HG02759 (cell line): Measurements from ENCODE around the gene LCNL1.
"Not testable (repeated sequence)": the region's sequence is repeated elsewhere in the genome, so short reads cannot be mapped to it uniquely, and the experiment has no call there.

Source experiments
- ATAC-seq: cut with Tn5 transposase; IDR thresholded peaks from one replicate; pipeline ENCODE4 v1.9.1; 2021; ENCODE audit warnings: mild to moderate bottlenecking, moderate library complexity; ENCODE audit not compliant: unreplicated experiment

Gene LCNL1

DNA sequence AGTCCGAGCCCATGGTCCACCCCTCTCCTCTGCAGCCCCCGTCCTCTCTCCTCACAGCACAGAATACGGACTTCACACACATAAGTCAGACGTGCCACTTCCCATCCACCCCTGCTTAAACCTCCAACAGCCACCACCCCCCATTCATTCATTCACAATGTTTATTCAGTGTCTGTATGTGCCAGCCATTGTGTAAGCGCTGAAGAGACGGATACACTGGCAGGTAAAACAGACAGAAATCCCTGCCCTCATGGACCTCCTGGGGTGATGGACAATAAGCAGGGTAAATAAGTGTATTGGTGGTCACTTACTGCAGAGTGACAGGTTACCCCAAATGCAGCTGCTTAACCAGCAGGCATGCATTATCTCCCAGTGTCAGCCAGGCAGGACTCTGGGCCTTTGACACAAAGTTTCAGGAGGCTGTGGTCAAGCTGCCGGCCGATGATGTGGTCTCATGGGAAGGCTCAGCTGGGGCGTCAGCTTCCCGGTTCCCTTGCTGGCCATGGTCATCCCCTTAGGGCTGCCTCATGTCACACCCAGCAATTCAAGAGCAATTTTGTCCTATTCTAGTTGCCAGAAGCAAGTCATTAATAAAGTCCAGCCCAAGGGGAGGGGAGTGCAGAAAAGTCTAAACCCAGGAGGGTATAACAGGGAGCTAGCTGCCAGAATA is 7.6 kb downstream of the LCNL1 start:
- ATAC-seq, result no peak

DNA sequence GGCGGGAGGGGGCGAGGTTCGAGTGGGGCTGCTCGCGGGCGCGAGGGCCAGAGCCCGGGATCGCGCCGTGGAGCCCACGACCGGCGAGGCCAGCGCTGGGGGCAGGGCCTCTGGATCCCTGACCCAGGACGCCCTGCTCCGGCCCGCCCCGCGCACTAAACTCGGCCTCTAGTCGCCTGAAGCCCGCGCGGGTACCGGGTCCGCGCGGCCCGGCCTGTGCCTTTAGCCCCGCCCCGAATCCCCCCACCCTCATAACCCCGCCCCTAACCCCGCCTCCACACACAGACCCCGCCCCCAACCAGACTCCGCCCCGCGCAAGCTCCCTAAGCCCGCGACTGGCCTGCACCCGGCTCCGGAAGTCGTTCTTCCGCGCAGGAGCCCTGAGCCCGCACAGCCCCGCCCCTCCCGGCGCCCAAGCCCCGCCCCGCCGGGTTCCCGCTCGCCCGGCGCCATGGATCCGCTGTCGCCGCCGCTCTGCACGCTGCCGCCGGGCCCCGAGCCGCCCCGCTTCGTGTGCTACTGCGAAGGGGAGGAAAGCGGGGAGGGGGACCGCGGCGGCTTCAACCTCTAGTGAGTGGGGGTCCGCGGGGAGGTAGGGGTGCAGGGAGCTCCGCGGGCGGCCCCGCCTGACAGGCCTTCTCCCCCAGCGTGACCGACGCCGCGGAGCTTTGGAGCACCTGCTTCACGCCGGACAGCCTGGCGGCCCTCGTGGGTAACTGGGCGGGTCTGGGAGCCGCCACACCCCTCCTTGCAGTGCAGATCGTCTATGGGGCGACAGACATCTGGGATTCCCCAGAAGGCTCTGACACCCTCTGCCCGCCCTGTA is 9.4 kb downstream of the LCNL1 start, which contains the start of gene PAXX:
TSS of gene PAXX (plus strand) at position 430 of the 826 bp plus-strand sequence. CDS start at position 452, 22 bp downstream.
- peak; percentile 93 for ATAC-seq

DNA sequence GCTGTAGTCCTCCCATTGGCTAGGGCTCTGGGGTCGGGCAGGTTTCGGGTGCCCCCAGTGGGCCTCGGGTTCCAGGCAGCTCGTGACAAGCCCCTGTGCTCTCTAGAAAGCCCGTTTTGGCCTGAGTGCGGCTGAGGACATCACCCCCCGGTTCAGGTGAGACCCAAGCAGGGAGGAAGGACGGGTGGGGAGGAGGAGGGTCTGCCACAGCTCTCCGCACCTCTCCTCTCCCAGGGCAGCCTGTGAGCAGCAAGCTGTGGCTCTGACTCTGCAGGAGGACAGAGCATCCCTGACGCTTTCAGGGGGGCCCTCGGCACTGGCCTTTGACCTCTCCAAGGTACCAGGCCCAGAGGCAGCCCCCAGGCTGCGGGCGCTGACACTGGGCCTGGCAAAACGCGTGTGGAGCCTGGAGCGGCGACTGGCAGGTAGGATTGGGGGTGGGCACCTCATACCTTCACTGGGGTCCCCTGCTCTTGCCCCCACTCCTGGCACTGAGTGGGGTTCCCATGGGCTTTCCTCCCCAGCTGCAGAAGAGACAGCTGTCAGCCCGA is 10.1 kb downstream of the LCNL1 start:
- ATAC-seq, result no peak

DNA sequence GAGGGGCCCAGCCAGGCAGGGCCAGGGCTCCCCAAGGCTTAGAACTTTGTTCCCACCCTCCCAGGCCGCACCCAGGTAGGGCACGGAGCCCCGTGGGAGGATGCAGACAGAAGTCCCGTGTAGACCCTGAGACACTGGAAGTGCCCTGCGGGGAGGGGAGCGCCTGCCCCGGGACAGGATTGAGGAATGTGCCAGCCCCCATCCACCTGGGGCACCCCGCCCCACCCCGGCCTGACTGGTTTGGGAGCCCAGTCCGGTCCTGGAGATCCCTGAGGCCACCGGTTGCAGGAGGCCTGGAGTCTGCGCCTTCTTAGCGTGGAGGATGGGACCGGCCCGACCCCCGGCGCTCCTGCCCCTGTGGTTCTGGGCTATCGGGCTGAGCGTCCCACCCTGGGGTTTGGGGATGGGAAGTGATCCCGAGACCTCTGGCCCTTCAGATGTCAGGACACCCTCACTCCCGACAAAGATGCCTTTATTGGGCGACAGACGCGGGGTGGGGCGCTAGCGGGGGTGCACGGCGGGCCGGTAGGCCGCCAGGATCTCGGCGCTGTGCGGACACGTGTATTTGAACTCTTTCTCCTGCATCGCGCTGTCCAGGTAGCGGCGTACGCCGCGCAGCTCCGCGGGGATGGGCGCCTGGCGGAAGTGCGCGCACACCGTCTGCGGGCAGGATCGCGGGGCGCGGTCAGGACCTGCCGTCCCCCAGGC is 11.5 kb downstream of the LCNL1 start:
- ATAC-seq, result no peak

DNA sequence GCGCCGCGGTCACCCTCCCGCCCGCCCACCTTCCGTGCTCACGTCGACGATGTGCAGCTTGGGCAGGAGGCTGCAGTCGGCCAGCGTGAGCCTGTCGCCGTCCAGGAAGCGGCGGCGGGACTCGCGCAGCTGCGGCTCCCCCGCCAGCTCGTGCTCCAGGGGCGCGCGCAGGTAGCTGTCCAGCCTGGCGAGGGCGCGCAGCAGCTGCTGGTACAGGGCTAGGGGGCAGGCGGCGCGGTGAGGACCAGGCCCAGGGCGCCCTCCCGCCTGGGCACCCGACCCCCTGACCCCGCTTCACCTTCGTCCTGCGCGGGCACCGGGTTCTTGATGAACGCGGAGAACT is 12.1 kb downstream of the LCNL1 start:
- ATAC-seq, result no peak

DNA sequence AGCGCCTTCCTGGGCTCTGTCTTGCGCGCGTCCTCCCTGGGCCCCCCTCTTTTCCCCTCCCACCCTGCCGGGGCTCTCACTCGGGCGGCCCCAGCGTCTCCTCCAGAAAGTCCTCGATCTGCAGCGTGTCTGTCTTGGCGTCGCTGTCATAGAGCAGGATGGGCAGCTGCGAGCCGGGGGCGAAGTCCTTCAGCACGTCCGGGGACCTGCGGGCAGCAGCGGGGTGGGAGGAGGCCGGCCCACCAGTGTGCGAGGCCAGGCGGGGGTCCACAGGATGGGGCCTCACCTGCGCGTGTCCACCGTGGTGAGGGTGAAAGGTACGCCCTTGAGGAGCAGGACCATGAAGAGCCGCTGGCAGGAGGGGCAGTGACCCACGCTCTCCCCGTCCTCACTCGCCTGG is 12.6 kb downstream of the LCNL1 start:
- no peak for ATAC-seq

DNA sequence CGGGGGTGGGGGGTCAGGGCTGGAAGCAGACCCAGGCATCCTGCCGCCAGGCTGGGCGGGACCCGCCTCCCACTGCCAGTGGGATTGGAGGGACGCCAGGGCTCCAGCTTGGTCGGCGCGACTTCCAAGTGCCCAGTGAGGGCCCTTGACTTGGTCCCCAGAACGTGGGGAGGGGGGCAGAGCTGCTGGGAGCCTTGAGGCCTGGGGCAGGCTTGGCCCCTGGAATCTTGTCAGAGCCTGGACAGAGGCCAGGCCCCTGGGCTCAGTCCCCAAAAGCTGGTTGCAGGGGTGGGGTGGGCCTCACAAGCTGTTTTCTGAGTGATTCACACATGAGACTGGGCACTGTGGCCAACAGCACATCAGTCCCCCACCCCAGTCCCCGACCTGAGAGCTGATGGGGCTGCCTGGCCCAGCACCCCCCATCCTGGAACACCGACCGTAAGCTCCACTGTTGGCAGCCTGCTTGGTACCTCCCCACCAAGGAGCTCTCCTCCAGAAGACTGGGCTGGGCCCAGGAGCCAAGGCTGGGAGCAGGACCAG is 13.0 kb downstream of the LCNL1 start:
- no peak for ATAC-seq

DNA sequence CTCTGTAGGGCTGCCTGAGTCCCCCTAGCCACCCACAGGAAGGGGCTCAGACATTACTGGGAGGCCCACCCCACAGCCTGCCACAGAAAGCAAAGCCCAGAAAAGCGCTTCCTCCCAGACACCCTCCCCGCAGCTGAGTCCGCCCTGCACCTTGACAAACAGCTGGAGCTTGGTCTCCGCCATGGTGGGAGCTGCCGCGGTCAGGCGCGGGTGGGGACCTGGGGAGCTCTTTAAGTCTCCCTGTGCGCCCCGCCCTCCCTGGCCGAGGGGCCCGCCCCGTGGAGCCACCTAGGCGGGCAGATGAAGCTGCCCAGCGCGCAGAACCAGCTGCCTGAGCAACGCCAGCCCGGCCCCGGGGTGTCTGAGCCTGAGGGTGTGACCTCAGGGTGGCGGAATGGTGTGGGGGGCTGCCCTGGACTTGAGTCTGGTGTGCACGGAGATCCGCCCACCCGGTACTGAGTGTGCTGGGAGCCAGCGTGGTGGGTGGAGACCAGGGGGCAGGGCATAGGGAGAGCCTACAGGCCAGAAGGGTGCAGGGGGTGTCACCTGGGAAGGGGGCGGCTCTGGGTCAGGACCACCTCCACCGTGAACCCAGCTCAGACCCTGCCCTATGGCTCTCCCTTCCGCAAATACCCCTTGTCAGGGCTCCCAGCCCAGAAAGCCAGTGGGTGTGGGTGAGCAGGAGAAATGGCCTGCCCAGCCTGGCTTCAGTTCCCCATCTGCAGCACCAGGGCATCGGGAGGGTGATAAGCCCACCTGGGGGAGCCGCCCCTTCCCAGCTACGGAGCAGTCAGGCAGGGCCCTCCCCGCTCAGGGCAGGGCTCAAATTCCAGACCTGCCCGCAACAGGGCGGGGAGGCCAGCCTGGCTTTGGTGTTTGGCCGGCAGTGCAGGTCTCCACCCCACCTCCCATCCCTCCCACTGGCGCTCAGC is 13.8 kb downstream of the LCNL1 start, which contains the start of gene CLIC3:
TSS of gene CLIC3 (minus strand) at position 208 of the 932 bp plus-strand sequence. CDS start at position 183, 25 bp downstream.
- no peak for ATAC-seq

DNA sequence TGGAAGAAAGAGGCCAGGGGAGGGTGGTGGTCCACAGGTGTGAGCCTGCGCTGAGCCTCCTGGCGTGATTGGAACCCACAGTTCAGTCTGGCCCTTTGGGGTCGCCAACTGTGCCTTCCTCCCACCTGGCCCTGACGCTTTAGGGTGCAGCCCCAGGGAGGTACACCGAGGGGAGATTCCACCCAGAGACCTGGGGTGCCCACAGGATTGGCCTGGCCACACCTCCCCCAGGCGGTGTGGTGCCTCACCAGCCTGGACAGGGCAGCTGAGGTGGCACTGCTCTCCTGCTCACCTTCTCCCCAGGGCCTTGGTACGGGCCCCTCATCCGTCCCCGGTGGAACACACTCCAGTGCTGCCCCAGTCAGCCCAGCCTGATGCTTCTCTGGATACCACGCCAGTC is 14.6 kb downstream of the LCNL1 start:
- no peak for ATAC-seq

DNA sequence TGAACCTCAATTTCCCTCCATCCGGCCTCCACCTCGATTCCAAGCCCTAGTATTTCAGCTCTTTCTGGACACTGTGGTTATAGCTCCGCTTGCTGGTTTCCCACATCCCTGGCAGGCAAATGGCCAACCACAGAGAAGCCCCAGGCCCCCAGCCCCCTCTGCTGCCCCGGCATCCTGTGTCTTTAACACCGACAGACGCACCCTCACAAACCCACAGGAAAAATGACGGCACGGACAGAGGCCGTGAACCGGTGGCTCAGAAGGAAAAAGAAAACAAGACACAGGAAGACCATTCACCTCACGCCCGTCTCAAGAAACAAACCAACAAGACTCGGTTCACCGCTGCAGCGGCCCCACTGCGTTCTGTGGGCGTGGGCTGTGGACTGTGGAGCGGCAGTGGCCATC is 15.0 kb downstream of the LCNL1 start:
- ATAC-seq, result no peak

DNA sequence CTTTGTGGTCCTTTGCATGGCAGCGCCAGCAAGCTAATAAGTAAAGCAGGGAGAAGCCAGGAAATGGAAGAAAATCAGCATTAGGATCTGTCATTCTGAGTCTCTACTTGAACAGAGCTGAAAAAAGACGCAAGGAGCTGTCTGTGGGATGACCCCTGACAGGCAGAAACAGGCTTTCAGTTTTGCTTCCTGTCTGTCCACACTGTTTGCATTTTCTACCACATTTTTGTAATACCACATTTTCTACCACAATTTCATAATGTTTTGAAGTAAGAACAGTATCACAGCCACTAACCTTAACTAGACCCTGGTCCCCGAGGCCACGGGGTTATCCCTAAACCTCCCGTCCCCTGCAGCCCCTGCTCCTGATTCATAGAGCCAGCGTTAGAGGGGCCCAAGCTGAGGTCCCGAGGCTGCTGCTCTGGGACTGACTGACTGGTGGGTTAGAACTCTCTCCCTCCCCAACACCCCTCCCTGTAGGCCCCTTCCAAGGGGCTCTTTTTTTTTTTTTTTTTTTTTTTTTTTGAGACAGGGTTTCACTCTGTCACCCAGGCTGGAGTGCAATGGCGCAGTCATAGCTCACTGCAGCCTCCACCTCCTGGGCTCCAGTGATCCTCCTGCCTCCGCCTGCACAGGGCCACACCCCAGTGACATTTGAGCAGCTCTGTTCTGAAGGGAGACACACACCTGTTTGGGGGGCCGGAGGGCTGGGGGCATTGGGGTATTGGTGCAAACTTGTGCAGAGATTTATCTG is 17.6 kb downstream of the LCNL1 start:
- peak; percentile 73 for ATAC-seq

DNA sequence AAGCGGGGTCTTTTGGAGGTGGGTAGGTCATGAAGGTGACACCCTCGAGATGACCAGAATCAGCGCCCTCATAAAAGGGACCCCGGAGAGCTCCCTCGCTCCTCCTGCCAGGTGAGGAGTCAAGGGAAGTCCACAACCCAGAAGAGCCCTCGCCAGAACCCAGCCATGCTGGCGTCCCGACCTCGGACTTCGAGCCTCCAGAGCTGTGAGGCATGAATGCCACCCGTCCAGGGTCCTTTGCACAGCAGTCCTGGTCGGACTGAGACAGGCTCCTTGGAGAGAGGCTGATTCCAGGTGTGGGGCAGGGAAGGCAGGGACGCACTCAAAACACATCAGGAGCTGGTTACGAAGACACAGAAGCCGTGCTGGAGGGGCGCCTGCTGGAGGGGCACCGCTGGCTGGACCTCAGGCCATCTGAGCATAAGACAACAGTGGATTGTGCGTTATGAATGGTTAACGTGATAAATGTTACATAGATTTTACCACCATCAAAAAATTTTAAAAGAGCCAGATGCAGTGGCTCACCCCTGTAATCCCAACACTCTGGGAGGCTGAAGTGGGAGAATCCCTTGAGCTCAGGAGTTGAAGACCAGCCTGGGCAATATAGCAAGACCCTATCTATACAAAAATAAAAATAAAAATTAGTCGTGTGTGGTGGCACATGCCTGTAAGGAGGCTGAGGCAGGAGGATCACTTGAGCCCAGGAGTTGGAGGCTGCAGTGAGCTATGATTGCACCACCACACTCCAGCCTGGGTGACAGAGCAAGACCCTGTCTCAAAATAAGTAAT is 19.3 kb downstream of the LCNL1 start:
- ATAC-seq, result no peak

DNA sequence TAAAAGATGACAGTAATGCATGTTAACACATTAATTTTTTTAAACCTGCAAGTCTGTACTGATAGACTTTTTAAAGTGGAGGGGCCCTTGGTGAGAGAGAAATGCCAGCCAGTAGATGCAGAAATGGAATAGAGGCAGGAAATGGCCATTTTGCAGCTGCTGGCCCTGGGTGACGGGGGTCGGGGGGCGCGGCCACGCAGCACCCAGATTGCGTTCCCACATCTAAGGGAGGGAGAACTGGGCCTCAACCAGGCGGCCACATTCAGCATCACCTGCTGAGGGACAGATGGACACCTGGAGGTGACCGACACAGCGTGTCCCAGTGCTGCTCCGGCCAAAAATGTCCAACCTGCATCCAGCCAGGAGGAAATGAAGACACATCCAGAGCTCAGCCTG is 19.9 kb downstream of the LCNL1 start:
- no peak for ATAC-seq

DNA sequence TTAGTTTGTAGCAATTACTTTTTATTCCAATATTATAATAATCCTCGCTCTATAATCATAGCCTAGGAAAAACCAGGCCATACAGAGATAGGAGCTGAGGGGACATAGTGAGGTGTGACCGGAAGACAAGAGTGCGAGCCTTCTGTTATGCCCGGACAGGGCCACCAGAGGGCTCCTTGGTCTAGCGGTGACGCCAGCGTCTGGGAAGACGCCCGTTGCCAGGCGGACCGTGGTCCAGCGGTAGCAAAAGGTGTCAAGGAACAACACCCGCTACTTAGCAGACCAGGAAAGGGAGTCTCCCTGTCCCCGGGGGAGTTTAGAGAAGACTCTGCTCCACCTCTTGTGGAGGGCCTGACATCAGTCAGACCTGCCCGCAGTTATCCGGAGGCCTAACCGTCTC is 21.5 kb downstream of the LCNL1 start:
- not testable (repeated sequence) for ATAC-seq

DNA sequence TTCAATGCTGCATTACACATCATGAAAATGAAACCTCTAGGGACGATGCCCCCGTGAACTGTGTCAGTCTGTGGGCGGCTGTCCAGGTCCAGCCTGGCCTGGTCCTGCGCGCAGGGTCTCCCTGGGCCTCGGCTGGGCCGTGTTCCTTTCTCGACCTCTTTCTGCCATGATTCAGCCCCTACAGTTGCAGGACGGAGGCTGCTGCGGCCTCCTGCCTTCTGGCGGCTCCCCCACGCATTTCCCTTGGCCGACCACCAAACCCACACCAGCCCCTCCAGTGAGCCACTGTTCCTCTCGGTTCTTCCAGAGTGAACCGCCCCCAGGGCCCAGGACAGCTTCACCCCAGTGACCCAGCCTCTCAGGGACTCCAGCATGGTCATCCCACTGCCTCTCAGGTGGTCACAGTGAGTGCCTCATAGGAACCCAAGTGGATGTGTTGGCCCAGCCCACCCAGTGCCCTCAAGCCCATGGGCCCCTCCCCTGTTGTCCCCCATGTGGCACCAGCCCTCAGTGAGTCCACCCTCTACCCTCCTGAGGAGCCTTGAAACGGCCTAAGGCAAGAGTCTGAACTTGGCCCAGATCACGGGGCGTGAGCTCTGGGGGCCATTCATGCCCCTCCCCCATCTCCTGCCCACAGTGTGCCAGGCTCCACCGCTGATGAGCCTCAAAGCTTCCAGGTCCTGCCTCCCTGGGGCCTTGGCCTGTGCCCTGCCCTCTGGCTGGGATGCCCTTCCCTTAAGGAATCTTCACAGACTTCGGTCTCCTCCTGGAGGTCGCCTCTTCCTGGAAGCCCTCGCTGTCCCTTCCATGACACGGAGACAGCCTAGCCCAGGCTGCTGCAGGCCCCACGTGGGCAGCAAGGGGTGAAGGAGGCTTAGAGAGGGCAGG is 23.6 kb downstream of the LCNL1 start:
- no peak for ATAC-seq

DNA sequence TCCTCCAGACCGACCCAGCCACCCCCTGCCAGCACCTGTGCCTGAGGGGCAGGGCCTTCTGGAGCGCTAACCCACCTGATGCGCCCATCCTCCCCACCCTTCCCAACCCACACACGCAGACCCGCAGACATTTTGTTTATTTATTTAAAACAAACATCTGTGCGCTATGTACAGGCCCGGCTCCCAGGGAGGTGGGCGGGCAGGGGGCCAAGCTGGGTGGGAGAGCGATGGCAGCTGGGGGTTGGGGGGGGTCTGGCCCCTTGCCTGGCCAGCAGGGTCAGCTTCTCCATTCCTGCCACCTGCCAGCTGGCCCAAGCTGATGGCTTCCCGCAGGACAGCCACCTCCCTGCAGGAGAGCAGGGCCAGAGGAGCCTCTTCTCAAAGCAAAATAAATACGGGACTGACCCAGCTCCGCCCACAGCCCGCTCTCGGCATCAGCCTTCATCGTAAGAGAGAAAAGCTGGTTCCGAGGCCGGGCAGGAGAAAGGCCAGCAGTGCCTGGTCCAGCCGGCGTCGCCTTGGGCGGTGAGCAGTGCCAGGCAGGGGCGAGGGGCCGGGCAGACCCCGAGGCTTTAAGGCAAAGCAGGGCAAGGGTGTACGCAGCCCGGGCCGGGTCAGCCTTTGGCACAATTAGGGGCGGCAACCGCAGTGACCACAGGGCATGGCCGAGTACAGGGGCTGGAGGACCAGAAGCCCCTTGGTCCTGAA is 24.5 kb downstream of the LCNL1 start:
- no peak for ATAC-seq

DNA sequence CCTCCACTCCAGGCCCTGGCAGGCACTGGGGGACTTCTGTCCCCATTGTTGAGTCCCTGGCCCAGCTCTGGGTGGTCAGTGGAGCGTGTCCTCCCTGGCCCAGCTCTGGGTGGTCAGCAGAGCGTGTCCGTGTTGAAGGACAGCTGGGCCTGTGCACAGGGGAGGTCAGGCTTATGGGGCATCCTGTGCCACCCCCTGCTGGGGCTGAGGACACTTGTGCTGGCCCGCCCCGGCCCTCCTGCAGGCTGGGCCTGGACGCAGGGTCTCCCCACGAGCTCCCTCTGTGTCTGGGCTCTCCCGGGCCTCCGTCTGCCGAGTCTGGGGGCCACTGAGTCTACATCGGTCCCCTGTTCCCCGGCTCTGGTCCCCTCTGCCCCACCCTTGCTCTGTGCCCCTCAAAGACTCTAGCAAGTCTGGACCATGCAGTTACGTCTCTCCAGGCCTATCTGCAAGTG is 25.1 kb downstream of the LCNL1 start:
- no peak for ATAC-seq
